ENCODE measurements around the gene HORMAD2.

Gene HORMAD2

GRCh38 chr22:30104501-30105156, 24.4 kb downstream of the HORMAD2 start:
- in situ Hi-C loops (cut with MboI; ENCODE audit: low sequenced_read_pairs), result loop anchor here (5.0 to 25.0 kb wide), 2 partner anchors 158 to 283 kb away; partner anchors contain the start of genes RNF215 and SEC14L2

GRCh38 chr22:30105483-30105882, 25.2 kb downstream of the HORMAD2 start:
- in situ Hi-C loops (cut with MboI; ENCODE audit: low sequenced_read_pairs), result loop anchor here (5.0 to 25.0 kb wide), 2 partner anchors 157 to 282 kb away; partner anchors contain the start of genes RNF215 and SEC14L2

- in situ Hi-C loops (cut with MboI; ENCODE audit: low sequenced_read_pairs), result loop anchor here (25.0 kb wide), 1 partner anchor 274 kb away; the partner anchor contains the start of genes RNF215 and SEC14L2
Observed at GRCh38 chr22:30113494-30113893, 33.2 kb downstream of the HORMAD2 start.

- in situ Hi-C loops (cut with MboI; ENCODE audit: low sequenced_read_pairs), result loop anchor here (25.0 kb wide), 1 partner anchor 273 kb away; the partner anchor contains the start of genes RNF215 and SEC14L2
Observed at GRCh38 chr22:30114361-30114760, 34.1 kb downstream of the HORMAD2 start.

GRCh38 chr22:30115705-30116104, 35.4 kb downstream of the HORMAD2 start:
- in situ Hi-C loops (cut with MboI; ENCODE audit: low sequenced_read_pairs), result loop anchor here (25.0 kb wide), 1 partner anchor 272 kb away; the partner anchor contains the start of genes RNF215 and SEC14L2

- in situ Hi-C loops (cut with MboI; ENCODE audit: low sequenced_read_pairs), result loop anchor here (25.0 kb wide), 1 partner anchor 271 kb away; the partner anchor contains the start of genes RNF215 and SEC14L2
Observed at GRCh38 chr22:30116362-30117117, 36.3 kb downstream of the HORMAD2 start.

- in situ Hi-C loops (cut with MboI; ENCODE audit: low sequenced_read_pairs), result loop anchor here (25.0 kb wide), 1 partner anchor 270 kb away; the partner anchor contains the start of genes RNF215 and SEC14L2
Observed at GRCh38 chr22:30117256-30117655, 37.0 kb downstream of the HORMAD2 start.

GRCh38 chr22:30118291-30118690, 38.0 kb downstream of the HORMAD2 start:
- in situ Hi-C loops (cut with MboI; ENCODE audit: low sequenced_read_pairs), result loop anchor here (25.0 kb wide), 1 partner anchor 269 kb away; the partner anchor contains the start of genes RNF215 and SEC14L2

GRCh38 chr22:30121960-30122359, 41.7 kb downstream of the HORMAD2 start:
- in situ Hi-C loops (cut with MboI; ENCODE audit: low sequenced_read_pairs), result loop anchor here (25.0 kb wide), 1 partner anchor 265 kb away; the partner anchor contains the start of genes RNF215 and SEC14L2

GRCh38 chr22:30123463-30123862, 43.2 kb downstream of the HORMAD2 start:
- in situ Hi-C loops (cut with MboI; ENCODE audit: low sequenced_read_pairs), result loop anchor here (25.0 kb wide), 1 partner anchor 264 kb away; the partner anchor contains the start of genes RNF215 and SEC14L2

GRCh38 chr22:30127749-30128166, 47.5 kb downstream of the HORMAD2 start:
- in situ Hi-C loops (cut with MboI; ENCODE audit: low sequenced_read_pairs), result no loop called here

- in situ Hi-C loops (cut with MboI; ENCODE audit: low sequenced_read_pairs), result no loop called here
Observed at GRCh38 chr22:30128511-30128910, 48.2 kb downstream of the HORMAD2 start.

- in situ Hi-C loops (cut with MboI; ENCODE audit: low sequenced_read_pairs), result no loop called here
Observed at GRCh38 chr22:30129636-30130035, 49.4 kb downstream of the HORMAD2 start.

- in situ Hi-C loops (cut with MboI; ENCODE audit: low sequenced_read_pairs), result no loop called here
Observed at GRCh38 chr22:30132290-30132996, 52.2 kb downstream of the HORMAD2 start.

- in situ Hi-C loops (cut with MboI; ENCODE audit: low sequenced_read_pairs), result no loop called here
Observed at GRCh38 chr22:30140414-30140813, 60.1 kb downstream of the HORMAD2 start.

GRCh38 chr22:30143265-30143664, 63.0 kb downstream of the HORMAD2 start:
- in situ Hi-C loops (cut with MboI; ENCODE audit: low sequenced_read_pairs), result no loop called here

- in situ Hi-C loops (cut with MboI; ENCODE audit: low sequenced_read_pairs), result no loop called here
Observed at GRCh38 chr22:30144391-30144790, 64.1 kb downstream of the HORMAD2 start.

GRCh38 chr22:30150212-30150611, 69.9 kb downstream of the HORMAD2 start:
- in situ Hi-C loops (cut with MboI; ENCODE audit: low sequenced_read_pairs), result no loop called here

GRCh38 chr22:30158277-30158676, 78.0 kb downstream of the HORMAD2 start:
- in situ Hi-C loops (cut with MboI; ENCODE audit: low sequenced_read_pairs), result no loop called here

GRCh38 chr22:30158744-30159500, 78.7 kb downstream of the HORMAD2 start:
- in situ Hi-C loops (cut with MboI; ENCODE audit: low sequenced_read_pairs), result no loop called here

All from HL-60/S4 treated with retinoic acid at 250 ng/mL for 4 days and 3 days (cell line).